Fibroblast of skin of back (primary cell): Measurements from ENCODE around the gene DPF3.

ENCODE experiments used
- DNase-seq: peaks from one replicate; pipeline ENCODE4 v3.0.0-alpha.2; 2013

Gene DPF3

GRCh38 chr14:72904218-72904617 is 10.3 kb upstream of the DPF3 start:
- no peak for DNase-seq

- no peak for DNase-seq
These were observed 9.8 kb upstream of the DPF3 start for GRCh38 chr14:72903716-72904115.

- DNase-seq, result no peak
These were observed 9.1 kb upstream of the DPF3 start for GRCh38 chr14:72902801-72903530.

GRCh38 chr14:72901361-72901760 is 7.5 kb upstream of the DPF3 start:
- no peak for DNase-seq

- DNase-seq, result no peak
These were observed 4.5 kb upstream of the DPF3 start for GRCh38 chr14:72898448-72898847.

- no peak for DNase-seq
These were observed 900 bp upstream of the DPF3 start for GRCh38 chr14:72894623-72895378.

GRCh38 chr14:72894323-72894622 is 372 bp upstream of the DPF3 start:
- no peak for DNase-seq

GRCh38 chr14:72892879-72893635 is 844 bp downstream of the DPF3 start:
- DNase-seq, result no peak

GRCh38 chr14:72892103-72892878 is 1.6 kb downstream of the DPF3 start:
- DNase-seq, result peak; percentile 34

- no peak for DNase-seq
These were observed 2.2 kb downstream of the DPF3 start for GRCh38 chr14:72891666-72892102.

- DNase-seq, result no peak
These were observed 4.5 kb downstream of the DPF3 start for GRCh38 chr14:72889366-72889765.

- DNase-seq, result no peak
These were observed 5.2 kb downstream of the DPF3 start for GRCh38 chr14:72888636-72889201.

GRCh38 chr14:72888192-72888591 is 5.7 kb downstream of the DPF3 start:
- no peak for DNase-seq

- no peak for DNase-seq
These were observed 6.4 kb downstream of the DPF3 start for GRCh38 chr14:72887514-72887913.

- DNase-seq, result no peak
These were observed 9.5 kb downstream of the DPF3 start for GRCh38 chr14:72884386-72884785.

- peak; percentile 64 for DNase-seq
These were observed 9.9 kb downstream of the DPF3 start for GRCh38 chr14:72883961-72884360.

GRCh38 chr14:72883109-72883508 is 10.8 kb downstream of the DPF3 start:
- no peak for DNase-seq

GRCh38 chr14:72882463-72882862 is 11.4 kb downstream of the DPF3 start:
- no peak for DNase-seq

- DNase-seq, result no peak
These were observed 11.9 kb downstream of the DPF3 start for GRCh38 chr14:72882047-72882446.

GRCh38 chr14:72881543-72881942 is 12.4 kb downstream of the DPF3 start:
- no peak for DNase-seq

- DNase-seq, result no peak
These were observed 13.1 kb downstream of the DPF3 start for GRCh38 chr14:72880820-72881219.

- no peak for DNase-seq
These were observed 13.7 kb downstream of the DPF3 start for GRCh38 chr14:72880164-72880563.
